NCI-H226 (cell line): ENCODE results near the gene WNT16.
"Not testable (repeated sequence)": the region's sequence is repeated elsewhere in the genome, so short reads cannot be mapped to it uniquely, and the experiment has no call there.

Source experiments
- DNase-seq: peaks from one replicate; pipeline ENCODE4 v3.0.0-alpha.2; 2015

WNT16 gene

GRCh38 chr7:121306565-121306964 lies 22.2 kb upstream of the WNT16 start:
- DNase-seq, result no peak

GRCh38 chr7:121307021-121307574 lies 21.7 kb upstream of the WNT16 start:
- DNase-seq, result no peak

GRCh38 chr7:121313220-121313792 lies 15.5 kb upstream of the WNT16 start:
- DNase-seq, result no peak

- no peak for DNase-seq
Measured at GRCh38 chr7:121313793-121314676, 14.8 kb upstream of the WNT16 start.

GRCh38 chr7:121315170-121315569 lies 13.6 kb upstream of the WNT16 start:
- not testable (repeated sequence) for DNase-seq

GRCh38 chr7:121322460-121322859 lies 6.3 kb upstream of the WNT16 start:
- DNase-seq, result no peak

- DNase-seq, result no peak
Measured at GRCh38 chr7:121323515-121324302, 5.1 kb upstream of the WNT16 start.

- DNase-seq, result no peak
Measured at GRCh38 chr7:121327671-121328070, 1.1 kb upstream of the WNT16 start.

- DNase-seq, result no peak
Measured at GRCh38 chr7:121329191-121330052, 622 bp downstream of the WNT16 start.

GRCh38 chr7:121330053-121330833 lies 1.4 kb downstream of the WNT16 start:
- DNase-seq, result no peak

GRCh38 chr7:121331048-121331447 lies 2.2 kb downstream of the WNT16 start:
- DNase-seq, result no peak

GRCh38 chr7:121331574-121331973 lies 2.8 kb downstream of the WNT16 start:
- DNase-seq, result no peak

GRCh38 chr7:121334376-121334775 lies 5.6 kb downstream of the WNT16 start:
- DNase-seq, result no peak

- DNase-seq, result no peak
Measured at GRCh38 chr7:121334875-121335648, 6.3 kb downstream of the WNT16 start.

GRCh38 chr7:121336579-121336978 lies 7.8 kb downstream of the WNT16 start:
- DNase-seq, result no peak

GRCh38 chr7:121337398-121337797 lies 8.6 kb downstream of the WNT16 start:
- DNase-seq, result no peak

- no peak for DNase-seq
Measured at GRCh38 chr7:121339082-121339481, 10.3 kb downstream of the WNT16 start.

- no peak for DNase-seq
Measured at GRCh38 chr7:121341933-121342332, 13.1 kb downstream of the WNT16 start.

- DNase-seq, result no peak
Measured at GRCh38 chr7:121342631-121343030, 13.8 kb downstream of the WNT16 start.

- DNase-seq, result no peak
Measured at GRCh38 chr7:121343302-121343701, 14.5 kb downstream of the WNT16 start.

- DNase-seq, result no peak
Measured at GRCh38 chr7:121344093-121344492, 15.3 kb downstream of the WNT16 start.
